Measurements from ENCODE around the gene CDCA4. TPM values are rescaled to one million over a fixed set of nuclear protein-coding genes. Genes with fewer than 3 reads are reported as not detected.

CDCA4 gene
- total RNA-seq, 2 donors from 2014 or later, result 12.3 to 17.6 TPM

GRCh38 chr14:105053421-105053820 is 32.5 kb upstream of the CDCA4 start:
- TF ChIP-seq POLR2AphosphoS5 (IDR thresholded peaks at IDR 0.05) (no peak), POLR2A (IDR thresholded peaks at IDR 0.05) (no peak), CTCF (IDR thresholded peaks at IDR 0.05) (no peak)
- Histone ChIP-seq H3K9me3 (no peaks in the 10 kb centered on the region), H3K4me3 (no peak overlapping the region), H3K36me3 (no peaks in the 10 kb centered on the region), H3K27me3 (replicated peaks; ENCODE audit: insufficient read depth) (no peaks in the 10 kb centered on the region), H3K4me1 (replicated peaks) (no peaks in the 10 kb centered on the region), H3K27ac (no peak overlapping the region)
- 84% methylated on average over 6 of the region's 6 CpGs for WGBS
- intact Hi-C loops (cut with DNase I), result no loop called here
- no peak for DNase-seq (ENCODE audit: low spot score)

GRCh38 chr14:105052110-105052458 is 31.2 kb upstream of the CDCA4 start:
- intact Hi-C loops (cut with DNase I), result no loop called here
- Histone ChIP-seq H3K27me3 (replicated peaks; ENCODE audit: insufficient read depth) (no peaks in the 10 kb centered on the region), H3K4me1 (replicated peaks) (no peaks in the 10 kb centered on the region), H3K36me3 (no peaks in the 10 kb centered on the region), H3K4me3 (no peak overlapping the region), H3K27ac (no peak overlapping the region), H3K9me3 (no peaks in the 10 kb centered on the region)
- no peak for DNase-seq (ENCODE audit: low spot score)
- WGBS, result 78% methylated on average over 4 of the region's 4 CpGs
- TF ChIP-seq CTCF (IDR thresholded peaks at IDR 0.05) (no peak), POLR2AphosphoS5 (IDR thresholded peaks at IDR 0.05) (no peak), POLR2A (IDR thresholded peaks at IDR 0.05) (no peak)

- Histone ChIP-seq H3K36me3 (no peaks in the 10 kb centered on the region), H3K27ac (no peak overlapping the region), H3K9me3 (no peaks in the 10 kb centered on the region), H3K4me1 (replicated peaks) (no peaks in the 10 kb centered on the region), H3K27me3 (replicated peaks; ENCODE audit: insufficient read depth) (no peaks in the 10 kb centered on the region), H3K4me3 (no peak overlapping the region)
- DNase-seq (ENCODE audit: low spot score), result no peak
- TF ChIP-seq CTCF (IDR thresholded peaks at IDR 0.05) (no peak), POLR2A (IDR thresholded peaks at IDR 0.05) (no peak), POLR2AphosphoS5 (IDR thresholded peaks at IDR 0.05) (no peak)
- 92% methylated on average over 59 of the region's 59 CpGs for WGBS
- intact Hi-C loops (cut with DNase I), result no loop called here
Measured at GRCh38 chr14:105051182-105052109, 30.6 kb upstream of the CDCA4 start.

- H3K27me3 ChIP-seq (replicated peaks; ENCODE audit: insufficient read depth), result no peaks in the 10 kb centered on the region
- H3K36me3 ChIP-seq, result no peaks in the 10 kb centered on the region
- H3K4me3 ChIP-seq, result no peak overlapping the region
- H3K9me3 ChIP-seq, result no peaks in the 10 kb centered on the region
- no peak for DNase-seq (ENCODE audit: low spot score)
- WGBS, result 43% methylated on average over 10 of the region's 10 CpGs
- H3K4me1 ChIP-seq (replicated peaks), result no peaks in the 10 kb centered on the region
- intact Hi-C loops (cut with DNase I), result no loop called here
- no peak overlapping the region for H3K27ac ChIP-seq
- TF ChIP-seq POLR2A (IDR thresholded peaks at IDR 0.05), result no peak
- no peak for TF ChIP-seq POLR2AphosphoS5 (IDR thresholded peaks at IDR 0.05)
- no peak for TF ChIP-seq CTCF (IDR thresholded peaks at IDR 0.05)
Measured at GRCh38 chr14:105050551-105050897, 29.6 kb upstream of the CDCA4 start.
